ENCODE data around the gene JAZF1.
"Not testable (repeated sequence)": the region's sequence is repeated elsewhere in the genome, so short reads cannot be mapped to it uniquely, and the experiment has no call there.

The JAZF1 gene

GRCh38 chr7:27890205-27890849 is 290.3 kb downstream of the JAZF1 start:
- no peaks in the 10 kb centered on the region for H3K9me2 ChIP-seq (replicated peaks; ENCODE audit: control insufficient read depth, low read length)
- H3K36me3 ChIP-seq (ENCODE audit: control insufficient read depth, low read length) = peaks cover 20% of the 10 kb centered on the region
- no peaks in the 10 kb centered on the region for H3K27me3 ChIP-seq (ENCODE audit: control insufficient read depth, low read length)
- no peaks in the 10 kb centered on the region for H3F3A ChIP-seq (ENCODE audit: control insufficient read depth, insufficient read depth)
- no peaks in the 10 kb centered on the region for H3K79me2 ChIP-seq (ENCODE audit: control insufficient read depth, low read length)
- no peaks in the 10 kb centered on the region for H4K20me1 ChIP-seq (ENCODE audit: control insufficient read depth, insufficient read depth, low read depth, low read length)
- no peak overlapping the region for H3K4me3 ChIP-seq (ENCODE audit: low read length)
- H3K27ac ChIP-seq (ENCODE audit: low read depth, low read length) = no peak overlapping the region
- H3K4me2 ChIP-seq (ENCODE audit: low read length) = no peak overlapping the region
- H3K9me3 ChIP-seq (ENCODE audit: control insufficient read depth, insufficient read depth, low read length) = no peaks in the 10 kb centered on the region
- TF ChIP-seq EZH2phosphoT487 (IDR thresholded peaks at IDR 0.05; ENCODE audit: borderline replicate concordance, low read length) (no peak), CTCF (IDR thresholded peaks at IDR 0.05; ENCODE audit: low read depth, low read length, poor library complexity, severe bottlenecking) (no peak)
- peaks cover under 1% of the 10 kb centered on the region; the same call in 1 of the 2 replicates for H3K4me1 ChIP-seq (ENCODE audit: control insufficient read depth, low read length)

GRCh38 chr7:27889800-27890199 is 290.8 kb downstream of the JAZF1 start:
- no peaks in the 10 kb centered on the region for H3K4me1 ChIP-seq (ENCODE audit: control insufficient read depth, low read length)
- H3K4me3 ChIP-seq (ENCODE audit: low read length) = no peak overlapping the region
- H3K9me3 ChIP-seq (ENCODE audit: control insufficient read depth, insufficient read depth, low read length) = no peaks in the 10 kb centered on the region
- no peaks in the 10 kb centered on the region for H3F3A ChIP-seq (ENCODE audit: control insufficient read depth, insufficient read depth)
- peaks cover 16% of the 10 kb centered on the region for H3K36me3 ChIP-seq (ENCODE audit: control insufficient read depth, low read length)
- H3K4me2 ChIP-seq (ENCODE audit: low read length) = no peak overlapping the region
- no peaks in the 10 kb centered on the region for H3K9me2 ChIP-seq (replicated peaks; ENCODE audit: control insufficient read depth, low read length)
- no peak overlapping the region for H3K27ac ChIP-seq (ENCODE audit: low read depth, low read length)
- H4K20me1 ChIP-seq (ENCODE audit: control insufficient read depth, insufficient read depth, low read depth, low read length) = no peaks in the 10 kb centered on the region
- no peak for TF ChIP-seq CTCF (IDR thresholded peaks at IDR 0.05; ENCODE audit: low read depth, low read length, poor library complexity, severe bottlenecking)
- no peak for TF ChIP-seq EZH2phosphoT487 (IDR thresholded peaks at IDR 0.05; ENCODE audit: borderline replicate concordance, low read length)
- H3K79me2 ChIP-seq (ENCODE audit: control insufficient read depth, low read length) = no peaks in the 10 kb centered on the region
- no peaks in the 10 kb centered on the region for H3K27me3 ChIP-seq (ENCODE audit: control insufficient read depth, low read length)

- Histone ChIP-seq H3K9me3 (ENCODE audit: control insufficient read depth, insufficient read depth, low read length) (no peaks in the 10 kb centered on the region), H3K9me2 (replicated peaks; ENCODE audit: control insufficient read depth, low read length) (no peaks in the 10 kb centered on the region), H3K4me1 (ENCODE audit: control insufficient read depth, low read length) (no peaks in the 10 kb centered on the region), H4K20me1 (ENCODE audit: control insufficient read depth, insufficient read depth, low read depth, low read length) (no peaks in the 10 kb centered on the region), H3K27ac (ENCODE audit: low read depth, low read length) (no peak overlapping the region), H3K36me3 (ENCODE audit: control insufficient read depth, low read length) (peaks cover 7% of the 10 kb centered on the region), H3K79me2 (ENCODE audit: control insufficient read depth, low read length) (no peaks in the 10 kb centered on the region), H3K27me3 (ENCODE audit: control insufficient read depth, low read length) (no peaks in the 10 kb centered on the region), H3F3A (ENCODE audit: control insufficient read depth, insufficient read depth) (no peaks in the 10 kb centered on the region), H3K4me3 (ENCODE audit: low read length) (no peak overlapping the region), H3K4me2 (ENCODE audit: low read length) (no peak overlapping the region)
- no peak for TF ChIP-seq EZH2phosphoT487 (IDR thresholded peaks at IDR 0.05; ENCODE audit: borderline replicate concordance, low read length)
- no peak for TF ChIP-seq CTCF (IDR thresholded peaks at IDR 0.05; ENCODE audit: low read depth, low read length, poor library complexity, severe bottlenecking)
Measured at GRCh38 chr7:27888736-27889135, 291.9 kb downstream of the JAZF1 start.

GRCh38 chr7:27886710-27887109 is 293.9 kb downstream of the JAZF1 start:
- not testable (repeated sequence) for H3K4me2 ChIP-seq (ENCODE audit: low read length); H3F3A ChIP-seq (ENCODE audit: control insufficient read depth, insufficient read depth); H4K20me1 ChIP-seq (ENCODE audit: control insufficient read depth, insufficient read depth, low read depth, low read length); H3K9me2 ChIP-seq (replicated peaks; ENCODE audit: control insufficient read depth, low read length); H3K4me1 ChIP-seq (ENCODE audit: control insufficient read depth, low read length); H3K79me2 ChIP-seq (ENCODE audit: control insufficient read depth, low read length); H3K27me3 ChIP-seq (ENCODE audit: control insufficient read depth, low read length); H3K4me3 ChIP-seq (ENCODE audit: low read length); H3K27ac ChIP-seq (ENCODE audit: low read depth, low read length); H3K9me3 ChIP-seq (ENCODE audit: control insufficient read depth, insufficient read depth, low read length); H3K36me3 ChIP-seq (ENCODE audit: control insufficient read depth, low read length)

Measured in DOHH2 (cell line).